ENCODE measurements around the gene FAM47C. TPM values are rescaled to one million over a fixed set of nuclear protein-coding genes. Genes with fewer than 3 reads are reported as not detected.
"Not testable (repeated sequence)": the region's sequence is repeated elsewhere in the genome, so short reads cannot be mapped to it uniquely, and the experiment has no call there.

The FAM47C gene
- total and polyA plus RNA-seq, 2 experiments from 2014 or later, result not detected

- no peak overlapping the region for H3K4me2 ChIP-seq (ENCODE audit: unreplicated experiment)
- no peaks in the 10 kb centered on the region for H3K27me3 ChIP-seq (replicated peaks; ENCODE audit: insufficient read depth)
- no peaks in the 10 kb centered on the region for H4K20me1 ChIP-seq (ENCODE audit: insufficient read depth)
- H3K36me3 ChIP-seq (ENCODE audit: low read depth), result no peaks in the 10 kb centered on the region
- H3K9me2 ChIP-seq (ENCODE audit: insufficient read depth), result no peaks in the 10 kb centered on the region
- H3K79me2 ChIP-seq (ENCODE audit: insufficient read depth), result no peaks in the 10 kb centered on the region
- in situ Hi-C loops (cut with MboI), result no loop called here
- TF ChIP-seq EZH2 (IDR thresholded peaks at IDR 0.05; ENCODE audit: insufficient read depth, poor library complexity, severe bottlenecking) (no peak), EZH2phosphoT487 (IDR thresholded peaks at IDR 0.05; ENCODE audit: insufficient read depth, low read depth) (no peak)
- H2AFZ ChIP-seq, result no peak overlapping the region
- H3K4me1 ChIP-seq (ENCODE audit: insufficient read depth), result no peaks in the 10 kb centered on the region
- no peak for DNase-seq
- no peak overlapping the region for H3K9ac ChIP-seq
- H3K4me3 ChIP-seq, result no peak overlapping the region
- H3K27ac ChIP-seq, result no peak overlapping the region
- H3F3A ChIP-seq (ENCODE audit: insufficient read depth), result no peaks in the 10 kb centered on the region
- WGBS, 2 experiments (ENCODE audit: low coverage in 1 of 2, low lambda C conversion rate in 2 of 2, missing lambda C conversion rate in 2 of 2), result 0% methylated on average over 1 to 6 of the region's 34 CpGs
- no peaks in the 10 kb centered on the region for H3K9me3 ChIP-seq (ENCODE audit: low read depth)
Measured at GRCh38 chrX:36986231-36986630, 21.9 kb upstream of the FAM47C start.

- not testable (repeated sequence) for DNase-seq
- no CpG with 5 or more reads among the region's 1 CpG for WGBS, 2 experiments (ENCODE audit: low coverage in 1 of 2, low lambda C conversion rate in 2 of 2, missing lambda C conversion rate in 2 of 2)
Measured at GRCh38 chrX:36987212-36987611, 21.0 kb upstream of the FAM47C start.

GRCh38 chrX:37000140-37000539, 8.0 kb upstream of the FAM47C start:
- Histone ChIP-seq H3K4me3 (no peak overlapping the region), H3K4me2 (ENCODE audit: unreplicated experiment) (no peak overlapping the region), H2AFZ (no peak overlapping the region), H3K4me1 (ENCODE audit: insufficient read depth) (no peaks in the 10 kb centered on the region), H3K36me3 (ENCODE audit: low read depth) (no peaks in the 10 kb centered on the region), H3K27me3 (replicated peaks; ENCODE audit: insufficient read depth) (no peaks in the 10 kb centered on the region), H4K20me1 (ENCODE audit: insufficient read depth) (no peaks in the 10 kb centered on the region), H3K9me2 (ENCODE audit: insufficient read depth) (no peaks in the 10 kb centered on the region), H3K79me2 (ENCODE audit: insufficient read depth) (no peaks in the 10 kb centered on the region), H3K27ac (no peak overlapping the region), H3K9me3 (ENCODE audit: low read depth) (no peaks in the 10 kb centered on the region), H3K9ac (no peak overlapping the region), H3F3A (ENCODE audit: insufficient read depth) (no peaks in the 10 kb centered on the region)
- in situ Hi-C loops (cut with MboI), result no loop called here
- TF ChIP-seq EZH2 (IDR thresholded peaks at IDR 0.05; ENCODE audit: insufficient read depth, poor library complexity, severe bottlenecking) (no peak), EZH2phosphoT487 (IDR thresholded peaks at IDR 0.05; ENCODE audit: insufficient read depth, low read depth) (no peak)
- 23 to 25% methylated on average over 7 to 9 of the region's 9 CpGs for WGBS, 2 experiments (ENCODE audit: low coverage in 1 of 2, low lambda C conversion rate in 2 of 2, missing lambda C conversion rate in 2 of 2)
- no peak for DNase-seq

More at GRCh38 chrX:36987212-36987611, 21.0 kb upstream of the FAM47C start:
- H3K9ac ChIP-seq; H3K4me2 ChIP-seq (ENCODE audit: unreplicated experiment); H3K27ac ChIP-seq; H3K36me3 ChIP-seq (ENCODE audit: low read depth); H3K9me2 ChIP-seq (ENCODE audit: insufficient read depth); H3K9me3 ChIP-seq (ENCODE audit: low read depth); H3K27me3 ChIP-seq (replicated peaks; ENCODE audit: insufficient read depth); H3F3A ChIP-seq (ENCODE audit: insufficient read depth); H3K4me1 ChIP-seq (ENCODE audit: insufficient read depth); in situ Hi-C loops (cut with MboI); H4K20me1 ChIP-seq (ENCODE audit: insufficient read depth); H3K79me2 ChIP-seq (ENCODE audit: insufficient read depth); H2AFZ ChIP-seq; H3K4me3 ChIP-seq: not testable (repeated sequence)

DNA sequence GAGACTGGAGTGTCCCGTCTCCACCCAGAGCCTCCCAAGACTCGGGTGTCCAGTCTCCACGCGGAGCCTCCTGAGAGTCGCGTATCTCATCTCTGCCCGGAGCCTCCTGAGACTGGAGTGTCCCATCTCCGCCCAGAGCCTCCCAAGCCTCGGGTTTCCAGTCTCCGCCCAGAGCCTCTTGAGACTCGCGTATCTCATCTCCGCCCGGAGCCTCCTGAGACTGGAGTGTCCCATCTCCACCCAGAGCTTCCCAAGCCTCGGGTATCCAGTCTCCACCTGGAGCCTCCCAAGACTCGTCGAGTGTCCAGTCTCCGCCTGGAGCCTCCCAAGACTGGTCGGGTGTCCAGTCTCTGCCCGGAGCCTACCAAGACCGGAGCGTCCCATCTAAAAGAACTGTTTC, 2.3 kb downstream of the FAM47C start:
- no peak for TF ChIP-seq EZH2phosphoT487 (IDR thresholded peaks at IDR 0.05; ENCODE audit: insufficient read depth, low read depth)
- TF ChIP-seq EZH2 (IDR thresholded peaks at IDR 0.05; ENCODE audit: insufficient read depth, poor library complexity, severe bottlenecking), result no peak
- 48 to 78% methylated on average over 7 to 20 of the region's 22 CpGs for WGBS, 2 experiments (ENCODE audit: low coverage in 1 of 2, low lambda C conversion rate in 2 of 2, missing lambda C conversion rate in 2 of 2)

DNA sequence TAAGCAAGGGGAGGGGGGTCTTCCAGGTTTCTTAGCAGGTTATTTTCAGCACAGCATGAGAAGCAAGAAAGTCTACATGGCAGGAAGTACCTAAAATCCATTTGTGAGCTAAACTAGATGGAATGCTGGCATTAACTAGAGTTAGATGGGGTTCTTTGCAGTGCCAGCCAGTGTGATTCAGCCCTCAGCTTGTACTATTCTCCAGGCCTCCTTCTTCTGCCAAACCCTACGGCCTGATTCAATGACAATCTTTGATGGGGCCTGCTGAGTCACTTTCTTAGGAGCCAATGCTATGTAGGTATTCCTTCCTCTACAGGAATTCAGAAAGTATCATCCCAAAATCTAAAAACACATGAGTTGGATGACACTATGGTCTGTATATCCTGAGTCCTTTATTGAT, 26.1 kb downstream of the FAM47C start:
- H3K36me3 ChIP-seq (ENCODE audit: low read depth); H3K9me2 ChIP-seq (ENCODE audit: insufficient read depth); H3F3A ChIP-seq (ENCODE audit: insufficient read depth); H2AFZ ChIP-seq; H3K4me2 ChIP-seq (ENCODE audit: unreplicated experiment); H3K9me3 ChIP-seq (ENCODE audit: low read depth); H3K27me3 ChIP-seq (replicated peaks; ENCODE audit: insufficient read depth); DNase-seq; H3K9ac ChIP-seq; H3K4me3 ChIP-seq; H3K4me1 ChIP-seq (ENCODE audit: insufficient read depth); H4K20me1 ChIP-seq (ENCODE audit: insufficient read depth); in situ Hi-C loops (cut with MboI); H3K79me2 ChIP-seq (ENCODE audit: insufficient read depth); H3K27ac ChIP-seq: not testable (repeated sequence)
- WGBS, 2 experiments (ENCODE audit: low coverage in 1 of 2, low lambda C conversion rate in 2 of 2, missing lambda C conversion rate in 2 of 2), result 0 to 8% methylated on average over 1 of the region's 1 CpG

More for the DNA sequence above, 2.3 kb downstream of the FAM47C start:
- no peak overlapping the region for H3K27ac ChIP-seq
- in situ Hi-C loops (cut with MboI), result no loop called here
- no peak overlapping the region for H3K4me3 ChIP-seq
- no peaks in the 10 kb centered on the region for H3K9me2 ChIP-seq (ENCODE audit: insufficient read depth)
- H4K20me1 ChIP-seq (ENCODE audit: insufficient read depth), result no peaks in the 10 kb centered on the region
- H3K4me1 ChIP-seq (ENCODE audit: insufficient read depth), result no peaks in the 10 kb centered on the region
- H3F3A ChIP-seq (ENCODE audit: insufficient read depth), result no peaks in the 10 kb centered on the region
- no peaks in the 10 kb centered on the region for H3K36me3 ChIP-seq (ENCODE audit: low read depth)
- no peak overlapping the region for H3K9ac ChIP-seq
- no peaks in the 10 kb centered on the region for H3K79me2 ChIP-seq (ENCODE audit: insufficient read depth)
- no peaks in the 10 kb centered on the region for H3K9me3 ChIP-seq (ENCODE audit: low read depth)
- H3K4me2 ChIP-seq (ENCODE audit: unreplicated experiment), result no peak overlapping the region
- no peak overlapping the region for H2AFZ ChIP-seq
- H3K27me3 ChIP-seq (replicated peaks; ENCODE audit: insufficient read depth), result no peaks in the 10 kb centered on the region
- DNase-seq, result no peak

DNA sequence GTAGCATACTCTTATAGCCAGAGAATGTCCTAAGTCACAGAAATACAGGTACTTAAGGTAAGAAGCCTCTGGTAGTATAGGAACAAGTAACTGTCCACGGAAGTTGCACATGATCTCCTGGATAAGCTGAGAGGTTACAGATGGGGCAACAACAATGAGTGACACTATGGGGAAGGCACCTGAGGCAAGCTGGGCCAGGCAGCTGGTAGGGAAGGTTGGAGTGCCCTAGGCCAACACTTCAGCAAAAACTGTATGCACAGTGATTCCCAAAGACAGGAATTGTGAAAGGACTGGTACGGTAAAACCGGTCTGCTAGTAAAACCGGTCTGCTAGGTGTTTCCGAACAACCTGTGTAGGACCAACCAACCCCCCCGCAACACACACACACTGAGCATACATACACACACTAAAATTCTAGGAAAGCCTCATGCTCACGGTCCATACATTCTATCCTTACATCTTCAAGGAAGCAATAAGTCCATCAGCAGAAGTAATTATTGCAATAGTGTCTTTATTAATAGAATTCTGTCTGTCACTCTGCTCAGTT, 28.6 kb downstream of the FAM47C start:
- H3K9me3 ChIP-seq (ENCODE audit: low read depth); H3K9ac ChIP-seq; H3K27me3 ChIP-seq (replicated peaks; ENCODE audit: insufficient read depth); H3K4me2 ChIP-seq (ENCODE audit: unreplicated experiment); H3F3A ChIP-seq (ENCODE audit: insufficient read depth); in situ Hi-C loops (cut with MboI); H3K9me2 ChIP-seq (ENCODE audit: insufficient read depth); H3K36me3 ChIP-seq (ENCODE audit: low read depth); H4K20me1 ChIP-seq (ENCODE audit: insufficient read depth); H3K79me2 ChIP-seq (ENCODE audit: insufficient read depth); H3K4me1 ChIP-seq (ENCODE audit: insufficient read depth); DNase-seq; H2AFZ ChIP-seq; H3K27ac ChIP-seq; H3K4me3 ChIP-seq: not testable (repeated sequence)
- 41 to 58% methylated on average over 6 to 7 of the region's 7 CpGs for WGBS, 2 experiments (ENCODE audit: low coverage in 1 of 2, low lambda C conversion rate in 2 of 2, missing lambda C conversion rate in 2 of 2)

DNA sequence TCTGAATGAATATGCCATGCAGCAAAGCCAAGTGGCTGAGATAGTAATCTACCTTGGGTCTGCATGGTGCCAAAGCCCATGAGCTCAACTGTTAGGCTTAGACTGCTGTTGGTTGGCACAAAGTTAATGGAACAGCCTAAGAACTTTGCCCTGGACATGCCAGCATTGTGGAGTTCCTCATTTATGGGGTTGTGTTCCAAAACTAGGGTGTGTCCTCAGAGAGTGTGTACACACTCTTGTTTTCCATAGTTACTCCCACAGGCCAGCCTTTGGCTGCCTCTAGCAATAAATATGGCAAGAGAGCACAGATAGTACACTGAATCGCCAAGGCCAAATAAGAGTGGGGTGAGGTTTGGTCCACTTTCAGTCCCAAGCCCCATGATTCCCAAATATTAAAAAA, 30.6 kb downstream of the FAM47C start:
- in situ Hi-C loops (cut with MboI); H3K9me3 ChIP-seq (ENCODE audit: low read depth); H3K9ac ChIP-seq; H3K36me3 ChIP-seq (ENCODE audit: low read depth); H3K4me3 ChIP-seq; H3K4me2 ChIP-seq (ENCODE audit: unreplicated experiment); H3K4me1 ChIP-seq (ENCODE audit: insufficient read depth); H3F3A ChIP-seq (ENCODE audit: insufficient read depth); DNase-seq; H3K9me2 ChIP-seq (ENCODE audit: insufficient read depth); H3K27ac ChIP-seq; H2AFZ ChIP-seq; H3K27me3 ChIP-seq (replicated peaks; ENCODE audit: insufficient read depth); H3K79me2 ChIP-seq (ENCODE audit: insufficient read depth); H4K20me1 ChIP-seq (ENCODE audit: insufficient read depth): not testable (repeated sequence)
- WGBS, 2 experiments (ENCODE audit: low coverage in 1 of 2, low lambda C conversion rate in 2 of 2, missing lambda C conversion rate in 2 of 2), result no CpG with 5 or more reads among the region's 1 CpG

Measured in GM23248 (cell line).